ENCODE measurements around the gene ARID1B. TPM values are rescaled to one million over a fixed set of nuclear protein-coding genes. Genes with fewer than 3 reads are reported as not detected.
A peak's percentile ranks its signal among the peaks of the same experiment; 100 is the strongest.

ARID1B gene
- total and polyA plus RNA-seq, 9 of the 15 experiments (the other 6 are each of a cell fraction or from before 2014, with no cell fraction given), result 12.5 to 50.5 (median 25.8) TPM

DNA sequence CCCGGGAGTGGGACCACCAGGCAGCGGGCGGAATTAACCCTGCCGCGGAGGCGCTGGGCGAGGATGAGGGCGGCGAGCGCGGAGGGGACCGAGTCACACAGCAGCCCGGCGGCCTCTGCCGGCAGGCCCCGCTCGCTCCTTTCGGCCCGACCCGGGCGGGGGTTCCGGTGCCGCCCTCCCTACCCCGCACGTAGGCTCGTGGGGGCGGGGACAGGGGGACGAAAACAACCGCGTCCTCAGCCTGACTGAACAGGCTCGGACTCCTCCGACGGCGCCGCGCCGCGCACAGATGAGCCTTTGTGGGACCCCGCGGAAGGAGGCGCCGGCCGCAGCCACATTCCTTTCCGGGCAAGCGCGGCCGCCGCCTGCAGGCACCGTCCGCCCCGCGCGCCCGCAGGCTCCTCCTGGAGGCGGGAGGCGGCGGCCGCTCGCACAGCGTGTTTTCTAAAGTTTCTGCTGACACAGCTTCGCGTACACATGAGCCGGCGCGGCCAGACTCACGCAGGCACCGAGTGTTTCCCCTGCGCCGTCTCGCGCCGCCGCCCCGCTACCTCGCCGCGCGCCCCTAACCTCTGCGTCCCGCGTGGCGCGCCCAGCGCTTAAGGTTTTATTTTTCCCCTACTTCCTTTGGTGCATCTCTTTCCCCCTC, 244.3 kb downstream of the ARID1B start (continued):
- TF ChIP-seq, protein P1, sequence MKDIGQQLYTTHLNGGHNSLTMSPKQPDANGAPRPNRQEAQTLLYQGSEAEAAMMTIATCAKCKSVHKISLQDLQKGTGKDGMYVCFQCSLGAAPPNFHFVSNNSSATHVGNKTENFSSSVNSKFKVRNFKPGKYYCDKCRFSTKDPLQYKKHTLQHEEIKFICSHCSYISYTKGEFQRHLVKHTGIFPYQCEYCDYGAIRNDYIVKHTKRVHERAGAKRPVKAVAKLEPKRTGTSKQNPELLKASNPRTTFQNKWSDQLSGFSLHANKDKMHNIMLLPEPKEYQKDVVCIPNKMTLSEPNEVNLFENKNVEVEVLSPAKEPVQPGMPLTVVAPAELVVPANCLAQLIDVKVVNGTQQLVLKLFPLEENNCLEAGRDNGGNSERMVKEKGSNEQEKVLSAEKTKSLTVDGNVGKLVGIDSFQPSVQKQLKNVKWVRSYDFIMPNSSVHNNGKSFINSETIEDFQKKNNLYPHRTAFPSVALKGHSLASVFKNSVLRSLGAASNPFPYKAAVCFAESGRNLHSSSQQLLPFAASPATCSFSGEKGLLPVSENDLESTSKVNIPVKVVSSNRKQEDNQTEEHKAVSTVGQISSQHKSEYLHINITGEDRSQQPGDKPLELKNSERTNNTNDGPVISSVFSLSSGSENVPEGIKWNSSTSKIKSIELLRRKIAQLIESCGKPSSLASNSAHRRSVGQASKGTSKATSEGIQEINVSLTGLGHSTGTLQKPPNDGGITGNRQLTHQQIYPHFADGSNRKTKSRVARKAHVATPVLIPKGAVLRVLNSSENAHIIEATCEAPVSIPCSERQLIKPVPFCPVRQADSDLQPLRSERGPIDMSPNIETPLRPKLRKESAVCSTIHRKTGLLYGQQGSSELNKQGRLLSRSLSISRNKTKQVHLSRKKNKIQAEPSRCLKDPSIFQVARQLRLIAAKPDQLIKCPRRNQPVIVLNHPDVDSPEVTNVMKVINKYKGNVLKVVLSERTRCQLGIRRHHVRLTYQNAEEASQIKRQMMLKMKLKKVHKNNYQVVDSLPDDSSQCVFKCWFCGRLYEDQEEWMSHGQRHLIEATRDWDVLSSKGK (CRISPR knock-in tag; IDR thresholded peaks at IDR 0.05), result no peak
- no peak for TF ChIP-seq ZNF695 (CRISPR knock-in tag; IDR thresholded peaks at IDR 0.05)
- TF ChIP-seq ASH1L (IDR thresholded peaks at IDR 0.05; ENCODE audit: borderline replicate concordance, low read depth, partially characterized antibody), result no peak
- no peak for TF ChIP-seq ZEB2 (IDR thresholded peaks at IDR 0.05)
- no peak for TF ChIP-seq PHTF2 (CRISPR knock-in tag; IDR thresholded peaks at IDR 0.05)
- TF ChIP-seq, protein P2, sequence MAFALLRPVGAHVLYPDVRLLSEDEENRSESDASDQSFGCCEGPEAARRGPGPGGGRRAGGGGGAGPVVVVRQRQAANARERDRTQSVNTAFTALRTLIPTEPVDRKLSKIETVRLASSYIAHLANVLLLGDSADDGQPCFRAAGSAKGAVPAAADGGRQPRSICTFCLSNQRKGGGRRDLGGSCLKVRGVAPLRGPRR (CRISPR knock-in tag; IDR thresholded peaks at IDR 0.05), result no peak
- TF ChIP-seq ZNF133 (CRISPR knock-in tag; IDR thresholded peaks at IDR 0.05), result no peak
- TF ChIP-seq, protein P3, sequence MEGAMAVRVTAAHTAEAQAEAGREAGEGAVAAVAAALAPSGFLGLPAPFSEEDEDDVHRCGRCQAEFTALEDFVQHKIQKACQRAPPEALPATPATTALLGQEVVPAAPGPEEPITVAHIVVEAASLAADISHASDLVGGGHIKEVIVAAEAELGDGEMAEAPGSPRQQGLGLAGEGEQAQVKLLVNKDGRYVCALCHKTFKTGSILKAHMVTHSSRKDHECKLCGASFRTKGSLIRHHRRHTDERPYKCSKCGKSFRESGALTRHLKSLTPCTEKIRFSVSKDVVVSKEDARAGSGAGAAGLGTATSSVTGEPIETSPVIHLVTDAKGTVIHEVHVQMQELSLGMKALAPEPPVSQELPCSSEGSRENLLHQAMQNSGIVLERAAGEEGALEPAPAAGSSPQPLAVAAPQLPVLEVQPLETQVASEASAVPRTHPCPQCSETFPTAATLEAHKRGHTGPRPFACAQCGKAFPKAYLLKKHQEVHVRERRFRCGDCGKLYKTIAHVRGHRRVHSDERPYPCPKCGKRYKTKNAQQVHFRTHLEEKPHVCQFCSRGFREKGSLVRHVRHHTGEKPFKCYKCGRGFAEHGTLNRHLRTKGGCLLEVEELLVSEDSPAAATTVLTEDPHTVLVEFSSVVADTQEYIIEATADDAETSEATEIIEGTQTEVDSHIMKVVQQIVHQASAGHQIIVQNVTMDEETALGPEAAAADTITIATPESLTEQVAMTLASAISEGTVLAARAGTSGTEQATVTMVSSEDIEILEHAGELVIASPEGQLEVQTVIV (CRISPR knock-in tag; IDR thresholded peaks at IDR 0.05; ENCODE audit: borderline replicate concordance), result no peak
- no peak for TF ChIP-seq GTF2A2 (tag; IDR thresholded peaks at IDR 0.05)
- peak in 1 of 2 experiments; percentile 61; a peak in 2 of 4 replicates for TF ChIP-seq FOXK2 (conservative IDR thresholded peaks at IDR 0.05 in 1 of 2, IDR thresholded peaks at IDR 0.05 in 1 of 2; ENCODE audit: low read depth in 2 of 2)
- no peak for TF ChIP-seq ZNF444 (CRISPR knock-in tag; IDR thresholded peaks at IDR 0.05)
- peak; percentile 66 for TF ChIP-seq SIN3B (IDR thresholded peaks at IDR 0.05; ENCODE audit: low read depth)
- TF ChIP-seq STAG1 (CRISPR knock-in tag; IDR thresholded peaks at IDR 0.05; ENCODE audit: borderline replicate concordance), result no peak
- TF ChIP-seq ZKSCAN3 (CRISPR knock-in tag; IDR thresholded peaks at IDR 0.05), result no peak
- TF ChIP-seq, protein P4, sequence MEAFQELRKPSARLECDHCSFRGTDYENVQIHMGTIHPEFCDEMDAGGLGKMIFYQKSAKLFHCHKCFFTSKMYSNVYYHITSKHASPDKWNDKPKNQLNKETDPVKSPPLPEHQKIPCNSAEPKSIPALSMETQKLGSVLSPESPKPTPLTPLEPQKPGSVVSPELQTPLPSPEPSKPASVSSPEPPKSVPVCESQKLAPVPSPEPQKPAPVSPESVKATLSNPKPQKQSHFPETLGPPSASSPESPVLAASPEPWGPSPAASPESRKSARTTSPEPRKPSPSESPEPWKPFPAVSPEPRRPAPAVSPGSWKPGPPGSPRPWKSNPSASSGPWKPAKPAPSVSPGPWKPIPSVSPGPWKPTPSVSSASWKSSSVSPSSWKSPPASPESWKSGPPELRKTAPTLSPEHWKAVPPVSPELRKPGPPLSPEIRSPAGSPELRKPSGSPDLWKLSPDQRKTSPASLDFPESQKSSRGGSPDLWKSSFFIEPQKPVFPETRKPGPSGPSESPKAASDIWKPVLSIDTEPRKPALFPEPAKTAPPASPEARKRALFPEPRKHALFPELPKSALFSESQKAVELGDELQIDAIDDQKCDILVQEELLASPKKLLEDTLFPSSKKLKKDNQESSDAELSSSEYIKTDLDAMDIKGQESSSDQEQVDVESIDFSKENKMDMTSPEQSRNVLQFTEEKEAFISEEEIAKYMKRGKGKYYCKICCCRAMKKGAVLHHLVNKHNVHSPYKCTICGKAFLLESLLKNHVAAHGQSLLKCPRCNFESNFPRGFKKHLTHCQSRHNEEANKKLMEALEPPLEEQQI (IDR thresholded peaks at IDR 0.05), result no peak
